Forelimb muscle (tissue), 1 donor: ENCODE results near the gene DHRS13. TPM values are rescaled to one million over a fixed set of nuclear protein-coding genes. Genes with fewer than 3 reads are reported as not detected.
"Not testable (repeated sequence)": the region's sequence is repeated elsewhere in the genome, so short reads cannot be mapped to it uniquely, and the experiment has no call there.

Experiments
- DNase-seq: peaks from one replicate; pipeline ENCODE4 v3.0.0-alpha.2; 2013; ENCODE audit warnings: low read depth
- polyA plus RNA-seq: library from polyadenylated mRNA; unstranded; fragments of 120-200 nt; gene quantifications from one replicate; pipeline ENCODE4 v1.2.1, GENCODE V29; 2013; ENCODE audit not compliant: insufficient read length

DHRS13 gene
- polyA plus RNA-seq, 1 donor, result 2.8 TPM

DNA sequence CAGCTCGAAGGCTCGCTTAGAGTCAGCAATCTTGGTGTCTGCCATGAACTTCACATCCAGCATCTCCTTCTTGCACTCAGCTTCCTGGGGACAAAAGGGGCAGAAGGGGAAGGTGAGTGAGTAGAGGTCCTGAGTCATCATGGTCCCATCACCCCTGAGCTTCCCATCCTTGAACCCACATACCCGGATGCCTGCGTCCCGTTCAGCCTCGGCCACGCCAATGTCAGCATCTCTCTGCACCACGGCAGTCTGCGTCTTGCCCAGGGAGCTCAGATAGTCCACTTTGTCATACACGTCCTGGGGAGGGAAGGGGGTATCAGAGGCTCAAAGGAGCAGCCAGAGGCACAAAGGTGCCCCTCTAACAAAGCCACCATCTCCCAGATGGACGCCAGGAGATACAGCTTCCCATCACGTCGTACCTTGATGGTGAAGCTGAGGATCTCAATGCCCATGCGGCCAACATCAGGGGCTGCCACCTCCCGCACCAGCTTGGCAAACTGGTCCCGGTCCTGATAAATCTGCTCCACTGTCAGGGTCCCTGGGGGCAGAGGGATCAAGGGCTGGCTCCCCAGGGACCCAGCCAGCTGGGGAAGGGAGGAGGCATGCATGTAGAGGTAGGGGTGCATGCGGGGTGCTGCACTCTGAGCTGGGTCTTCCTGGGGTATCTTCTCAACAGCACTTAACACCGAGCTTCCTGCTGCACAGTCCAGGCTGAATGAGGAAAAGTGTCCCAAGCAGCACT, 20.6 kb downstream of the DHRS13 start:
- DNase-seq, result no peak

DNA sequence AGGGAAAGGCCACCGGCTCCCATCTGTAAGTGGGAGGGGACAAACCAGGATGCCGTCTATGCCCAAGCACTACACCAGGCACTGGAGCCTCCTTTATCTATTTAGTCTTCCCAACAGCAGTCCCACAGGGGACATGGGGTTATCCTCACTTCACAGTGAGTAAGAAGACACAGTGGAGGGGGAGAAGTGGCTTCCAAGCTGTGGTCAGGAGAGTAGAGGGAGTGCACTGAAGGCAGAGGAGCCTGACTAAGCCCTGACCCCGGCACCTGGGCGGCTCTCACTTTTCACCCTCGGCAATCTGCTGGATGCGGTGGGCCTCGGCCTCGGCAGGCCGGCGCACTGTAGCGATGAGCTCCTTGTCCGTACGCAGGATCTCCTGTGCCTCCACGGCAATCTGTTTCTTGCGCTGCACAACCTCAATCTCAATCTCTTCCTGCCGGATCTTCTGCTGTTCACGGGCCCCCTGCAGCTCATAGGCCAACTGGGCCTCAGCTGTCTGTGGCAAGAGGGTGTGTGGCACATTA, 21.3 kb downstream of the DHRS13 start:
- no peak for DNase-seq

DNA sequence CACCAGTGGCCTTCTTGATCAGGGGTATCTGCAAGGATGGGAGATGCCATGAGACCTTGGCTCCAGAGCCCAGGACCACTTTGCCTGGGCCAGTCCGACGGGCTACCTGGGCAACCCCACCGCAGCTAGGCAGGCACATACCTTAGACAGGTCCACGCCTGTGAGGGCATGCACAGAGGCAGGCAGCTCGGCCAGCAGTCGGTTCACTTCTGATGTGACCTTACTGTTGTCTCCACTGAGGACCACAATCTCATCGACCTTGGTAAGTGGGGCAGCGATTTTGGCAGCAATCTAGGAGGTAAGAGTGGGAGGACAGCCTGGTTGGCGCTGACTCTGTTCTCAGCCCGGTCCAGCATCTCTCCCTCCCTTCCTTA, 22.3 kb downstream of the DHRS13 start:
- no peak for DNase-seq

GRCh38 chr17:28879886-28880571, 22.9 kb downstream of the DHRS13 start:
- DNase-seq, result no peak

- DNase-seq, result no peak
Measured at GRCh38 chr17:28878981-28879380, 23.9 kb downstream of the DHRS13 start.

DNA sequence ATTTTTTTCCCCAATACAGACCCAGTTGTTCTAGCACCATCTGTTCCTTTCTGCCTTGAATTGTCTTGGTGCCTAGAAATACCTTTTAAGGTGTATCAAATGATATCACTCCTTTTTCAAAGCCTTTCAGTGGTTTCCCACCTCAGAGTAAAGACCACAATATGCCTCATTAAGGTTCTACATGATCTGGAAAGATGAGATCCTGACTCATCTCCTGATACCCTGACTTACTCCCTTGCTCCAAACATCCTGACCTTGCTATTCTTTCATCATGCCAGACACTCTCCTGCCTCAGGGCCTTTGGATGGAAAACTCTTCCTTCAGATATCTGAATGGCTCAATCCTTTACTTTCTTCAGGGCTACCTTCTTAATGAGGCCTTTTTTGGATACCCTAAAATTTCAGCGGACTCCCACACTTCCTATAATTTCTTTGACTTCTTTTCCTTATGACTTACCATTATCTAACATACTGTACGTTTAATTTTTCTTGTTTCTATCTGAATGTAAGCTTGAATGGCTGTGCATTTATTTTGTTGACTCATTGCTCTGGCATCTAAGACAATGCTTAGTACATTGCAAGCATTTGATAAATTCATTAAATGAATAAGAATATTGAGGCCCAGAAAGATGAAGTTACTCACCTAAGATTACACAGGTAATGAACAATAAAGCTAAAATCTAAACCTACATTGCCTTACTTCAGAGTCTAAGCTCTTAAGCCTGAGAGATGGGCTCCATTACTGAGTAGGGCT, 24.5 kb downstream of the DHRS13 start:
- no peak for DNase-seq

DNA sequence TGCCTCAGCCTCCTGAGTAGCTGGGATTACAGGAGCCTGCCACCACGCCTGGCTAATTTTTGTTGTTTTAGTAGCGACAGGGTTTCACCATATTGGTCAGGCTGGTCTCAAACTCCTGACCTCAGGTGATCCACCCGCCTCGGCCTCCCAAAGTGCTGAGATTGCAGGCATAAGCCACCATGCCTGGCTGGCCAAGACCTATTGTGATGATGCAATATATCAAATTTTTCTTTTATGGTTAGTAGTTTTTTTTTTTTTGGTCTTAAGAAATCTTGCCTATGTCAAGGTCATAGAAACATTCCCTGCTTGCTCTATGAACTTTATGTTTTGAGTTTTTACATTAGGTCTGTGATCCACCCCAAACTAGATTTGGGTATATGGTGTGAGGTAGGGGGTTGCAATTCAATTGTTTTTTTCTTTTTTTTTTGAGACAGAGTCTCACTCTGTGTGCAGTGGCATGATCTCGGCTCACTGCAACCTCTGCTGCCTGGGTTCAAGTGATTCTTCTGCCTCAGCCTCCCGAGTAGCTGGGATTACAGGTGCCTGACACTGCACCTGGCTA, 25.6 kb downstream of the DHRS13 start:
- DNase-seq, result not testable (repeated sequence)

GRCh38 chr17:28875848-28876550, 26.9 kb downstream of the DHRS13 start:
- DNase-seq, result no peak

- DNase-seq, result no peak
Measured at GRCh38 chr17:28874750-28875149, 28.1 kb downstream of the DHRS13 start.

DNA sequence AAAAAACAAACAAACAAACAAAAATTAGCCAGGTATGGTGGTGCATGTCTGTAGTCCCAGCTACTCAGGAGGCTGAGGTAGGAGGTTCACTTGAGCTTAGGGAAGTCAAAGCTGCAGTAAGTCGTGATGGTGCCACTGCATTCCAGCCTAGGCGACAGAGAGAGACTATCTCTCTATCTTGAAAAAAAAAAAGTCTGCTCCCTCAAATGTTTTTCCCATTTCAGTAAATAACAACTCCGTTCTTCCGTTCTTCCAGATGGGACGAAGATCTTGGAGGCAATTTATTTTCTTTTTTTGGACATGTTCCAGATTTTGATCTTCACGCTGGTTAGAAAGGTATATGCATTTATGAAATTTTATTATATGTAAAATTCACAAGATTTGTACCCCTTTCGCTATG, 29.0 kb downstream of the DHRS13 start:
- DNase-seq, result no peak

DNA sequence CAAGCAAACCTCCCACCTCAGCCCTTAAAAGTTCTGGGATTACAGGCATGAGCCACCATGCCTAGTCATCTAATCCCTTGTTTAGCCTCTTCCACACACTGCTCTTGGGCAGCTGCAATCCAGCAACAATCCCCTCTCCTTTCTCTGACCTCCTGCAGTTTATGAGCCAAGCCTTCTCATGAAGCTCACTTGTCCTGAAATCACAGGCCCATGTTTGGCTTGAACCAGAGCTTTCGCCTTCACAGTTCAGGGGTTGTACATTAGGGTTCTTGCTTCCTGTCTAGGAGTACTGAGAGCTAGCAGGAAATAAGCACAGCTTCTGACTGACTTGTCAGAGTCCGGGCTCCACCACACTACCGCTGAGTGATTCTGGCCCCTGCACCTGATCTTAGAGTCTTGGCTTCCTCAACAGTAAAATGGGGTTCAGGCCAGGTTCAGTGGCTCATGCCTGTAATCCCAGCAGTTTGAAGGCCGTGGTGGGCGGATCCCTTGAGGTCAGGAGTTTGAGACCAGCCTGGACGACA, 31.8 kb downstream of the DHRS13 start:
- no peak for DNase-seq

GRCh38 chr17:28867276-28867675, 35.6 kb downstream of the DHRS13 start:
- no peak for DNase-seq

DNA sequence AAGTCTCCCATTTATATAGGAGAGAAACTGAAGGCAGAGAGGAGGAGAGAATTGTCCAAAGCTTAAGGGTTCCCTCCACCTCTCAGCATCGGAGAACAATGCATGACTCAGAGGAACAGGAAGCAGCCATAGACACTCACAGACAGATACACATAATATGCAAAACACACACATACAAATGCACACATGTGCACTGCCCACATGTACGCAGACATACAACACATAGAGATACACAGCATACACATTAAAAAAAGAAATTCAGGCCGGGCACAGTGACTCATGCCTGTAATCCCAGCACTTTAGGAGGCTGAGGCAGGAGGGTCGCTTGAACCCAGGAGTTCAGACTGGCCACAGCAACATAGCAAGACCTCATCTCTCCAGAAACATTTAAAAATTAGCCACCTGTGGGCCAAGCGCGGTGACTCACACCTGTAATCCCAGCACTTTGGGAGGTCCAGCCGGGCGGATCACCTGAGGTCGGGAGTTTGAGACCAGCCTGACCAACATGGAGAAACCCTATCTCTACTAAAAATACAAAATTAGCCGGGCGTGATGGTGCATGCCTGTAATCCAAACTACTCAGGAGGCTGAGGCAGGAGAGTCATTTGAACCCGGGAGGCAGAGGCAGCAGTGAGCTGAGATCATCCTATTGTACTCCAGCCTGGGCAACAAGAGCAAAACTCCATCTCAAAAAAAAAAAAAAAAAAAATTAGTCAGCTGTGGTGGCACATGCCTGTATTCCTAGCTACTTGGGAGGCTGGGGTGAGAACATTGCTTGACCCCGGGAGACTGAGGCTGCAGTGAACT, 36.7 kb downstream of the DHRS13 start:
- DNase-seq, result no peak

DNA sequence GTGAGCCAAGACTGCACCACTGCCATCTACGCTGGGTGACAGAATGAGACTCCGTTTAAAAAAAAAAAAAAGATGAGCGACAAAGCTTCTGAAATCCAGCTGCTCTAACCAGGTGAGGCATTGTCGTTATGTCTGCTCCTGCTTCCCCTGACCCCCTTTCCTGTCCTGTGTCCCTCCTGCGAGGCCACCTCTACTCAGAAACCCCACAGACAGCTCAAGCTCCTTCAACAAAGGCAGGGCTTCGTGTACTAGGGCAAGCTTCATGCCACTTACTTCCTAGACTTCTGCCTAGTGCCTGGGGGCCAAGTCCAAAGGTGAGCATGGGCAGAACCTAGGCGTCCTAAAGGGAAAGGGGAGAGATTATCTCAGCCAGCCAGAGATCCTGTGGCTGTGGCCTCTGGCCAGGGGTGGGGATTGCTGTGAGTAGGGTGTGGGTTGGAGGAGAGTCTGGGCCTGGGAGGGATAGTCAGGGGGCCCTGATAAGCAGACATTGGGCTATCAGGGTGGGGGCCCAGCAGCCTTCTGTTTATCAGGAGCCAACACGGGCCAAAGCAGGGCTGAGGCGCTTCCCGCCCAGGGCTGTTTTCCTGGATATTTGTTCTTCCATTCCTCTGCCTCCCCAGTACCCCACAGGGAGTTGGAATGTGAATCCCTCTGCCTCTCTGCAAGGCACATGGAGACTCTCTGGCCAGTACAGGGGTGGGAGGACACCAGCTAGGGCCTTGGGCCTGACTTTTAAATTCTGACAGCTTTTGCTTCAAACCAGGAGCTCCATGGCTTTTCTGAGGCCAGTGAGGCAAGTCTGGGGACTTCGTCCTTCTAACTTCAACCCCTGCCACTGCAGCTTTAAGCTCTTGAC, 37.7 kb downstream of the DHRS13 start:
- DNase-seq, result no peak

- DNase-seq, result no peak
Measured at GRCh38 chr17:28863953-28864352, 38.9 kb downstream of the DHRS13 start.

DNA sequence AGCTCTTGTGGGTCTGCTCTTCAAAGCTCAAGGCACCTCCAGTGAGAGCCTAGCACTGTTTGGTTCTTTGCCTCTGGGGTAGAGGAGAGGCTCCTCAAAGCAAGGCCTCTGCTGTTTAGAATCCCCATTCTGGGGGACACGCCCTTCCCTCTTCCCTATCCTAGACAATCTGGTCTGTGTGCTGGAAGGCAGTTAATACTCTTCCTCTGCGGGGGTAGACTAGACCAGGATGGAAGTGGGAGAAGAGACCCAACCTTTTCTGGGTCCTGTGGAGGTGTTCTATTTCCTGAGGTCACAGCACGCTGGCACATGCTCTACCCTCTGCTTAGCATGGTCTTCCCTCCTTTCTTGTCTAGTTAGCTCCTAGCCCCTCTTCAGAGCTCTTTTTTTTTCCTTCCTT, 40.3 kb downstream of the DHRS13 start:
- DNase-seq, result no peak

GRCh38 chr17:28861393-28862203, 41.3 kb downstream of the DHRS13 start:
- DNase-seq, result no peak

- DNase-seq, result no peak
Measured at GRCh38 chr17:28860363-28860808, 42.5 kb downstream of the DHRS13 start.
